HepG2 (cell line): ENCODE results near the gene DST. TPM values are rescaled to one million over a fixed set of nuclear protein-coding genes. Genes with fewer than 3 reads are reported as not detected.

ENCODE experiments used
- CHD2 ChIP-seq: IDR thresholded peaks from 2 replicates; pipeline ENCODE4 v1.6.1; 2011; ENCODE audit warnings: low read depth, low read length, improper control_type of control experiment
- EP300 ChIP-seq, 3 experiments: sonication (generic) in 1 of 3; formaldehyde crosslinking in 1 of 3; IDR thresholded peaks; 2 replicates each; pipeline versions ENCODE4 v1.5.1 to v1.6.1; 2011 to 2020; ENCODE audit warnings: low read depth in 2 of 3, low read length in 2 of 3, borderline replicate concordance in 1 of 3, improper control_type of control experiment in 1 of 3, mild to moderate bottlenecking in 1 of 3, missing genetic modification reagents in 1 of 3, moderate library complexity in 1 of 3
- GATAD2A ChIP-seq: IDR thresholded peaks from 2 replicates; pipeline ENCODE4 v1.6.1; 2016
- MTF1 ChIP-seq: sonication (generic); formaldehyde crosslinking; IDR thresholded peaks from 2 replicates; pipeline ENCODE4 v1.5.0; 2020; ENCODE audit warnings: missing genetic modification reagents
- SOX6 ChIP-seq, 2 experiments: fragments of 450-650 bp in 1 of 2; sonication (generic) in 1 of 2; formaldehyde crosslinking in 1 of 2; IDR thresholded peaks; 2 replicates each; pipeline versions ENCODE4 v1.4.0 to v1.6.1; 2017 to 2020; ENCODE audit warnings: antibody characterized with exemption in 1 of 2, mild to moderate bottlenecking in 1 of 2, missing genetic modification reagents in 1 of 2
- SP1 ChIP-seq, 2 experiments: fragments of 450-650 bp in 1 of 2; sonication (generic) in 1 of 2; formaldehyde crosslinking in 1 of 2; IDR thresholded peaks; 2 replicates each; pipeline versions ENCODE4 v1.4.0 to v1.6.1; 2016 to 2020; ENCODE audit warnings: missing genetic modification reagents in 1 of 2
- SP4 ChIP-seq: sonication (generic); formaldehyde crosslinking; IDR thresholded peaks from 2 replicates; pipeline ENCODE4 v1.8.1; 2023; ENCODE audit warnings: mild to moderate bottlenecking, missing genetic modification reagents
- TGIF2 ChIP-seq: IDR thresholded peaks from 2 replicates; pipeline ENCODE4 v1.6.1; 2016; ENCODE audit warnings: control low read depth, missing compliant biosample characterization
- THAP11 ChIP-seq: IDR thresholded peaks from 2 replicates; pipeline ENCODE4 v1.6.1; 2016; ENCODE audit warnings: missing biosample characterization, missing genetic modification reagents
- ZC3H4 ChIP-seq: sonication (generic); formaldehyde crosslinking; IDR thresholded peaks from 2 replicates; pipeline ENCODE4 v1.4.0; 2020; ENCODE audit warnings: missing genetic modification reagents, borderline replicate concordance
- ZNF292 ChIP-seq: sonication (generic); formaldehyde crosslinking; IDR thresholded peaks from 2 replicates; pipeline ENCODE4 v1.8.1; 2022; ENCODE audit warnings: mild to moderate bottlenecking, low read depth, missing genetic modification reagents, borderline replicate concordance
- ZNF382 ChIP-seq: sonication (generic); formaldehyde crosslinking; IDR thresholded peaks from 2 replicates; pipeline ENCODE4 v1.5.0; 2020; ENCODE audit warnings: missing genetic modification reagents, mild to moderate bottlenecking, borderline replicate concordance
- ZNF660 ChIP-seq: sonication (generic); formaldehyde crosslinking; IDR thresholded peaks from 2 replicates; pipeline ENCODE4 v1.5.1; 2020; ENCODE audit warnings: mild to moderate bottlenecking, low read depth, missing genetic modification reagents, borderline replicate concordance
- ZNF678 ChIP-seq: sonication (generic); formaldehyde crosslinking; IDR thresholded peaks from 2 replicates; pipeline ENCODE4 v1.4.0; 2020; ENCODE audit warnings: mild to moderate bottlenecking, missing genetic modification reagents
- ZSCAN21 ChIP-seq: sonication (generic); formaldehyde crosslinking; IDR thresholded peaks from 2 replicates; pipeline ENCODE4 v1.8.0; 2022; ENCODE audit warnings: mild to moderate bottlenecking, missing genetic modification reagents, moderate library complexity, borderline replicate concordance
- polyA plus RNA-seq, 8 experiments: library from polyadenylated mRNA; depleted of rRNA in 3 of 8; stranded (reverse) in 7 of 8; unstranded in 1 of 8; fragments of >200 nt; fragmentation: Illumina TruSeq in 4 of 8; extraction: Trizol in 4 of 8; gene quantifications; 2 replicates each; pipeline versions ENCODE4 v1.2.1 to v1.2.3, GENCODE V29; 2011 to 2016; ENCODE audit warnings: low read depth in 4 of 8, missing spikeins in 1 of 8, mixed read lengths in 1 of 8; ENCODE audit not compliant: insufficient read depth in 1 of 8
- total RNA-seq, 5 experiments: library from RNA; depleted of rRNA; stranded (reverse); fragments of >200 nt; fragmentation: Illumina TruSeq; extraction: Trizol; gene quantifications; 2 replicates each; pipeline ENCODE4 v1.2.3, GENCODE V29; 2016; ENCODE audit warnings: low read depth in 1 of 5
- TF ChIP-seq, protein P1 (sequence below): sonication (generic); formaldehyde crosslinking; IDR thresholded peaks from 2 replicates; pipeline ENCODE4 v1.4.0; 2020; ENCODE audit warnings: missing genetic modification reagents, borderline replicate concordance
- TF ChIP-seq, protein P2 (sequence below): sonication (generic); formaldehyde crosslinking; conservative IDR thresholded peaks from 2 replicates; pipeline ENCODE4 v1.4.0; 2020; ENCODE audit warnings: missing genetic modification reagents
- TF ChIP-seq, protein P3 (sequence below): sonication (generic); formaldehyde crosslinking; IDR thresholded peaks from 2 replicates; pipeline ENCODE4 v1.4.0; 2020; ENCODE audit warnings: mild to moderate bottlenecking, low read depth, missing genetic modification reagents

DST gene
- total and polyA plus RNA-seq, 2 of the 13 experiments (the other 11 are each of a cell fraction or from before 2014, with no cell fraction given): 64.4 to 89.0 TPM

DNA sequence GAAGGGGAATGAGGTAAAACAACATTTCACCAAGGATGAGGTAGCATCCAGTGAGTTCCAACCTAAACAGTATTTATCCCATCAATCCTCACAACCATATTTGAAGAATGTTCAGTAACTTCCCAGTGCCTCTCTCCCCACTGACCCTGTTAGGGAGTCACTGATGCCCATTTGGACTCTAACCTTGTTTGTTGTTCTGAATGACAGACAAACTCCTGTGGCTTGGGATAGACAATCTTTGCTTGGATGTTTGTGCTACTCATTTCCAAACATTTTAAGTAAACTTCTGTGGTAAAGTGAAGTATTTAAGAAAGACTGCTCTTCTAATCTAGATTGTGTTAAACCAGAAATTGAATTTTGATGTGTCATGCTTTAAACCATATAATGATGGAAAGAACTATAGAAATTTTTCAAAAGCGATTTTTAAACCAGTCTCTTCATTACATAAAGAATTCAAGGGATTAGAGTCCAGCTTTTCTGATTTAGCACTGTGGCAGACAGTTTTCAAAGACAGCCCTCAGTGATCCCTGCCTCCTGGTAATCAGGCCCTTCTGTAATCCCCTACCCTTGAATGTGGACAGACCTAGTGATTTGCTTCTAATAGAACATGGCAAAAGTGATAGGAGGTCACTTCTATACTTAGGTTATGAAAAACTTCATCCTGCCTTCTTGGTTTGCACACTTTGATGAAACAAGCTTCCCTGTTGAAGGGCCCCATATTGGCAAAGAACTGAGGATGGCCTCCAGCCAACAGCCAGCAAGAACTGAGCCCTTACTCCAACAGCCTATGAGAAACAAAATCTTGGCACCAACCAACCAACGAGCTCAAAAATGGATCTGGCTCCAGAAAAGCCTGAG is 191.6 kb downstream of the DST start (continued):
- TF ChIP-seq, protein P1, sequence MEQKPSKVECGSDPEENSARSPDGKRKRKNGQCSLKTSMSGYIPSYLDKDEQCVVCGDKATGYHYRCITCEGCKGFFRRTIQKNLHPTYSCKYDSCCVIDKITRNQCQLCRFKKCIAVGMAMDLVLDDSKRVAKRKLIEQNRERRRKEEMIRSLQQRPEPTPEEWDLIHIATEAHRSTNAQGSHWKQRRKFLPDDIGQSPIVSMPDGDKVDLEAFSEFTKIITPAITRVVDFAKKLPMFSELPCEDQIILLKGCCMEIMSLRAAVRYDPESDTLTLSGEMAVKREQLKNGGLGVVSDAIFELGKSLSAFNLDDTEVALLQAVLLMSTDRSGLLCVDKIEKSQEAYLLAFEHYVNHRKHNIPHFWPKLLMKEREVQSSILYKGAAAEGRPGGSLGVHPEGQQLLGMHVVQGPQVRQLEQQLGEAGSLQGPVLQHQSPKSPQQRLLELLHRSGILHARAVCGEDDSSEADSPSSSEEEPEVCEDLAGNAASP (CRISPR knock-in tag): no peak
- no peak for TF ChIP-seq ZNF660
- TF ChIP-seq SOX6 (IDR thresholded peaks at IDR 0.05): no peak
- 0 out of 2 replicates have a peak, but pooled peaks have one; percentile 42 for TF ChIP-seq SOX6 (CRISPR knock-in tag; IDR thresholded peaks at IDR 0.05)
- TF ChIP-seq GATAD2A (CRISPR knock-in tag): peak; percentile 28
- TF ChIP-seq THAP11 (CRISPR knock-in tag): no peak
- no peak for TF ChIP-seq EP300 (IDR thresholded peaks at IDR 0.05; ENCODE audit: low read depth in 2 of 2, low read length in 2 of 2)
- TF ChIP-seq EP300 (CRISPR knock-in tag; IDR thresholded peaks at IDR 0.05; ENCODE audit: borderline replicate concordance): no peak
- no peak for TF ChIP-seq CHD2
- no peak for TF ChIP-seq ZNF678 (CRISPR knock-in tag)
- no peak for TF ChIP-seq ZSCAN21 (CRISPR knock-in tag)
- no peak for TF ChIP-seq MTF1 (CRISPR knock-in tag)
- TF ChIP-seq ZNF292 (CRISPR knock-in tag): peak; percentile 15; the same call in 1 of the 2 replicates
- TF ChIP-seq, protein P2, sequence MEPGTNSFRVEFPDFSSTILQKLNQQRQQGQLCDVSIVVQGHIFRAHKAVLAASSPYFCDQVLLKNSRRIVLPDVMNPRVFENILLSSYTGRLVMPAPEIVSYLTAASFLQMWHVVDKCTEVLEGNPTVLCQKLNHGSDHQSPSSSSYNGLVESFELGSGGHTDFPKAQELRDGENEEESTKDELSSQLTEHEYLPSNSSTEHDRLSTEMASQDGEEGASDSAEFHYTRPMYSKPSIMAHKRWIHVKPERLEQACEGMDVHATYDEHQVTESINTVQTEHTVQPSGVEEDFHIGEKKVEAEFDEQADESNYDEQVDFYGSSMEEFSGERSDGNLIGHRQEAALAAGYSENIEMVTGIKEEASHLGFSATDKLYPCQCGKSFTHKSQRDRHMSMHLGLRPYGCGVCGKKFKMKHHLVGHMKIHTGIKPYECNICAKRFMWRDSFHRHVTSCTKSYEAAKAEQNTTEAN (CRISPR knock-in tag): no peak
- TF ChIP-seq SP1 (IDR thresholded peaks at IDR 0.05): no peak
- TF ChIP-seq SP1 (CRISPR knock-in tag; IDR thresholded peaks at IDR 0.05): no peak
- no peak for TF ChIP-seq TGIF2 (CRISPR knock-in tag)
- TF ChIP-seq ZC3H4 (CRISPR knock-in tag): no peak
- no peak for TF ChIP-seq ZNF382
- TF ChIP-seq SP4 (CRISPR knock-in tag): no peak
- TF ChIP-seq, protein P3, sequence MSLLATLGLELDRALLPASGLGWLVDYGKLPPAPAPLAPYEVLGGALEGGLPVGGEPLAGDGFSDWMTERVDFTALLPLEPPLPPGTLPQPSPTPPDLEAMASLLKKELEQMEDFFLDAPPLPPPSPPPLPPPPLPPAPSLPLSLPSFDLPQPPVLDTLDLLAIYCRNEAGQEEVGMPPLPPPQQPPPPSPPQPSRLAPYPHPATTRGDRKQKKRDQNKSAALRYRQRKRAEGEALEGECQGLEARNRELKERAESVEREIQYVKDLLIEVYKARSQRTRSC: no peak
